CD4-positive, alpha-beta T cell (primary cell): ENCODE results near the gene ADAMTS18. TPM values are rescaled to one million over a fixed set of nuclear protein-coding genes. Genes with fewer than 3 reads are reported as not detected.

Source experiments
- ATAC-seq: fragments of 200-7000 bp; cut with Tn5 transposase; one replicate; pipeline ENCODE4 v1.10.0; 2022; ENCODE audit warnings: mild to moderate bottlenecking; ENCODE audit not compliant: poor library complexity
- CTCF ChIA-PET: fragments of 350-600 bp; sonication (Branson Sonifier 250); formaldehyde crosslinking; loops from one replicate; lab custom pipeline; 2021; ENCODE audit warnings: antibody characterized with exemption, inconsistent platforms; lab: Charles Lee
- POLR2A ChIA-PET: fragments of 350-600 bp; sonication (Branson Sonifier 250); formaldehyde crosslinking; loops from one replicate; lab custom pipeline; 2021; ENCODE audit warnings: antibody characterized with exemption, inconsistent platforms; lab: Charles Lee
- DNase-seq, 14 experiments: peaks; one replicate each; pipeline ENCODE4 v3.0.0-alpha.2; 2013 to 2020; ENCODE audit warnings: mixed read lengths in 2 of 14
- H3K27ac ChIP-seq, 2 donors: one replicate each; pipeline versions ENCODE4 v1.5.1 to v1.7.0; 2013; ENCODE audit warnings: low read length in 2 of 2, low read depth in 1 of 2, mild to moderate bottlenecking in 1 of 2
- H3K27me3 ChIP-seq, 2 experiments: 1 replicate in 1 of 2; 2 replicates in 1 of 2; pipeline versions ENCODE4 v1.6.1 to v1.7.0; 2013; ENCODE audit warnings: low read length in 2 of 2, control low read depth in 1 of 2, mild to moderate bottlenecking in 1 of 2, moderate library complexity in 1 of 2; ENCODE audit not compliant: insufficient read depth in 2 of 2, control insufficient read depth in 1 of 2
- H3K36me3 ChIP-seq: one replicate; pipeline ENCODE4 v1.6.1; 2013; ENCODE audit warnings: low read length, control low read depth; ENCODE audit not compliant: insufficient read depth
- H3K4me1 ChIP-seq: one replicate; pipeline ENCODE4 v1.6.1; 2013; ENCODE audit warnings: low read length, control low read depth; ENCODE audit not compliant: insufficient read depth
- H3K4me3 ChIP-seq: one replicate; pipeline ENCODE4 v1.5.1; 2013; ENCODE audit warnings: mild to moderate bottlenecking, low read length, moderate library complexity
- H3K9me3 ChIP-seq, 2 experiments: 1 replicate in 1 of 2; 2 replicates in 1 of 2; pipeline versions ENCODE4 v1.6.1 to v1.7.0; 2013; ENCODE audit warnings: low read length in 2 of 2, mild to moderate bottlenecking in 2 of 2, control low read depth in 1 of 2, moderate library complexity in 1 of 2; ENCODE audit not compliant: control insufficient read depth in 1 of 2, insufficient read depth in 1 of 2
- H3K27ac Mint-ChIP-seq: one replicate; pipeline ENCODE4 v1.8.0; 2020; ENCODE audit warnings: mixed read lengths
- H3K27me3 Mint-ChIP-seq: one replicate; pipeline ENCODE4 v1.8.0; 2021; ENCODE audit warnings: mixed read lengths
- H3K36me3 Mint-ChIP-seq: one replicate; pipeline ENCODE4 v1.8.0; 2021; ENCODE audit warnings: low read depth, mixed read lengths
- H3K4me1 Mint-ChIP-seq: one replicate; pipeline ENCODE4 v1.8.0; 2021; ENCODE audit warnings: low read depth, mixed read lengths
- H3K4me3 Mint-ChIP-seq: one replicate; pipeline ENCODE4 v1.8.0; 2020; ENCODE audit warnings: mild to moderate bottlenecking, mixed read lengths
- H3K9me3 Mint-ChIP-seq: one replicate; pipeline ENCODE4 v1.8.0; 2020; ENCODE audit warnings: mixed read lengths
- CTCF ChIP-seq: fragments of 200-600 bp; IDR thresholded peaks from one replicate; pipeline ENCODE4 v1.8.0; 2022; ENCODE audit warnings: antibody characterized with exemption, mild to moderate bottlenecking
- intact Hi-C, 2 experiments: fragments of 100-400 bp; cut with DNase I in 1 of 2; cut with micrococcal nuclease in 1 of 2; formaldehyde crosslinking; loops; one replicate each; pipeline versions ENCODE4 v1.15.1 to v1.9.0; 2023 to 2025; cut with DNase I, micrococcal nuclease
- total RNA-seq, 174 experiments: library from RNA in 2 of 174; stranded (reverse) in 2 of 174; gene quantifications; one replicate each; pipeline ENCODE4 v1.2.3 and lab custom pipeline; 2021 to 2026

The ADAMTS18 gene
- total RNA-seq, 2 experiments from 2014 or later: not detected

GRCh38 chr16:77233799-77234519, 200.9 kb downstream of the ADAMTS18 start:
- Histone ChIP-seq H3K27ac (no peak overlapping the region), H3K27me3 (peaks cover 3 to 10% of the 10 kb centered on the region in 2 experiments), H3K4me3 (no peak overlapping the region), H3K36me3 (no peaks in the 10 kb centered on the region), H3K9me3 (no peaks in the 10 kb centered on the region), H3K4me1 (peaks cover 8% of the 10 kb centered on the region)
- intact Hi-C loops: loop anchor here in 1 of 2 experiments (10.0 kb wide), 1 partner anchor 741 kb away; no protein-coding TSS in a partner anchor
- no peak for TF ChIP-seq CTCF
- Mint-ChIP-seq H3K9me3 (no peaks in the 10 kb centered on the region), H3K4me3 (no peak overlapping the region), H3K27me3 (peaks cover 27% of the 10 kb centered on the region), H3K27ac (no peak overlapping the region), H3K36me3 (no peaks in the 10 kb centered on the region), H3K4me1 (peaks cover 7% of the 10 kb centered on the region)
- DNase-seq: no peak
- ATAC-seq: no peak
- CTCF ChIA-PET: no interaction called here
- POLR2A ChIA-PET: no interaction called here

Other genes with a start within 250 kb of the ADAMTS18 start
- gene MON1B, start 243.8 kb downstream of the ADAMTS18 start, total RNA-seq: 10 to 100 TPM; 52.3 to 52.6 TPM
- 10 to 100 TPM; 18.8 to 18.9 TPM for gene SYCE1L, start 235.6 kb downstream of the ADAMTS18 start, total RNA-seq